Activated CD4-positive, CD25-positive, alpha-beta regulatory T cell treated with anti-CD3 and anti-CD28 coated beads, Interleukin-2, amount 50 U/mL, for 16 hours (primary cell): Measurements from ENCODE around the gene PHOSPHO1.
"Not testable (repeated sequence)": the region's sequence is repeated elsewhere in the genome, so short reads cannot be mapped to it uniquely, and the experiment has no call there.

ENCODE experiments used
- DNase-seq: peaks from one replicate; pipeline ENCODE4 v3.0.0-alpha.2; 2020; ENCODE audit warnings: low read depth, low spot score

Gene PHOSPHO1

GRCh38 chr17:49230636-49231562 lies at the start of gene PHOSPHO1:
TSS of gene PHOSPHO1 (minus strand) at chr17:49230787. CDS start at chr17:49226691, 4,096 bp downstream.
- DNase-seq: peak; percentile 59

DNA sequence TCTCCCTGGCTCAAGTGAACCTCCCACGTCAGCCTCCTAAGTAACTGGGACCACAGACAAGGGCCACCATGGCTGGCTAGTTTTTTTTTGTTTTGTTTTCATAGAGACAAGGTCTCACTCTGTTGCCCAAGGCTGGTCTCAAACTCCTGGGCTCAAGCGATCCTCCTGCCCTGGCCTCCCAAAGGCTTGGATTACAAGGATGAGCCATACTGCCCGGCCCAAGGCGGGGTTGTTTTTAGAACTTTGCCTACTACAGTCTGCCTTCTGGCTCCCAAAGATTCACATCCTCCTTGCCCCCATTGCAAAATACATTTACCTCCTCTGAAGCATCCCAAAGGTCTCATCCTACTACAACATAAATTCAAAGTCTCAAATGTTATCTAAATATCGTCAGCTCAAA lies 49.5 kb upstream of the PHOSPHO1 start:
- no peak for DNase-seq

DNA sequence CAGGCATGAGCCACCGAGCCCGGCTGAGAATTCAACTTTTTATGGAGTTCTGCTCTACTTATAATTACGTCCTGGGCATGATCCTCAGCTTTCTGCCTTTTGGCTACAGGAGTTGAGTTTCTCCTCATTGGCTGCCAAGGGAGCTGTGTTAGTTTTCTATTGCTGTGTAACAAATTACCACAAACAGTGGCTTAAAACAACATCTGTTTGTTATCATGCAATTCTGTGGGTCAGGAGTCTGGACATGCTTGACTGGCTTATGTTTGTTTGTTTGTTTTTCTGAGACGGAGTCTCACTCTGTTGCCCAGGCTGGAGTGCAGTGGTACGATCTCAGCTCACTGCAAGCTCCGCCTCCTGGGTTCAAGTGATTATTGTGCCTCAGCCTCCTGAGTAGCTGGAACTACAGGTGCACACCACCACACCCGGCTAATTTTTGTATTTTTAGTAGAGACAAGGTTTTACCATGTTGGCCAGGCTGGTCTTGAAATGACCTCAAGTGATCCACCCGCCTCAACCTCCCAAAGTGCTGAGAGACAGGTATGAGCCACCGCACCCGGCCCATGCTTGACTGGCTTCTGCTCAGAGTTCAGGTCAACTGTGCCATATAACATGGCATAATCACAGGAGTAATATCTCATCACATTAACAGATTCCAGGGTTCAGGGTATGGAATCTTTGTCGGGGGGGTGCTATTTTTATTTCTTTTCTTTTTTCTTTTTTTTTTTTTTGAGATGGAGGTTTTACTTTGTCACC lies 48.9 kb upstream of the PHOSPHO1 start:
- not testable (repeated sequence) for DNase-seq

DNA sequence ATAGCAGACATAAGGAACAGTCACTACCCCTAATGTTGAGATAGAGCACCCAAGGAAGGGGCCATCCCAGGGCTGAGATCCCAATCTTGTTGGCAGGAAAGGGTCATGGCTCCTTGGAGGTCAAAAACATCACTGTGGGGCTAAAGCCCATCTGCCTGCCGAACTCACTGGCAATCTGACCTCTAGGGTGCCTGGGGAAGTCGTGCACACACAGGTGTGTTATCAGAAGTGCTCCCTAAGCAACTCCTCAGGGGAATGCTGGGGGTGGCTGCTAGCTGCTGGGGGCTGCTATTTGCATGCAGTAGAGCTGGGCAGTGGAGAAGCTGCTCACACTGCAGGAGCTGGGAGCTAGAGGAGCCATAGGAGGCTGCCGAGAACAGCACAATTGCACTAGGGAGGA lies 47.5 kb upstream of the PHOSPHO1 start:
- no peak for DNase-seq

DNA sequence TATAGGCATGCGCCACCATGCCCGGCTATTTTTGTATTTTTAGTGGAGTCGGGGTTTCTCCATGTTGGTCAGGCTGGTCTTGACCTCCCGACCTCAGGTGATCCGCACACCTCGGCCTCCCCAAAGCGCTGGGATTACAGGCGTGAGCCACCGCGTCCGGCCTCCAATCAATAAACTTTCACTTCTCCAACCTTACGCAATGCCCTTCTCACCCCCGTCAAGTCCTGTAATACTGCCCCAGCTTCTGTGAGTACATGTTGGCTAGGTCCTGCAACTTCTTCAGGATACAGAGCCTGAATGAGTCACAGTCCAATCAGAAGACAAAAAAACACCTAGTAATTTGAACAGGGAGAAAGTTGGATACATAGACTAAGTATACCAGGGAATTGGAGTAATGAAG lies 47.1 kb upstream of the PHOSPHO1 start:
- DNase-seq: no peak

DNA sequence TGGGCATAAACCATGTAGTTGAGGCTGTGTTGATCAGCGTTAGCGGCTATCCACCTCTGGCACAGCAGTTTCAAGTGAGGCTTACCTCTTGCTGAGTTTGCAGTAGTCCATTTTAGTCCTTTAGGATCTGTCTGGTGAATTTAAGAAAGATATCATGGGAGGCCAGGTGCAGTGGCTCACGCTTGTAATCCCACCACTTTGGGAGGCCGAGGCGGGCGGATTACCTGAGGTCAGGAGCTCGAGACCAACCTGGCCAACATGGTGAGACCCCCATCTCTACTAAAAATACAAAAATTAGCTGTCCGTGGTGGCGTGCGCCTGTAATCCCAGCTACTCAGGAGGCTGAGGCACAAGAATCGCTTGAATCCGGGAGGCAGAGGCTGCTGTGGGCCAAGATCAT lies 45.4 kb upstream of the PHOSPHO1 start:
- DNase-seq: not testable (repeated sequence)

GRCh38 chr17:49269356-49269755 lies 38.8 kb upstream of the PHOSPHO1 start:
- DNase-seq: no peak

DNA sequence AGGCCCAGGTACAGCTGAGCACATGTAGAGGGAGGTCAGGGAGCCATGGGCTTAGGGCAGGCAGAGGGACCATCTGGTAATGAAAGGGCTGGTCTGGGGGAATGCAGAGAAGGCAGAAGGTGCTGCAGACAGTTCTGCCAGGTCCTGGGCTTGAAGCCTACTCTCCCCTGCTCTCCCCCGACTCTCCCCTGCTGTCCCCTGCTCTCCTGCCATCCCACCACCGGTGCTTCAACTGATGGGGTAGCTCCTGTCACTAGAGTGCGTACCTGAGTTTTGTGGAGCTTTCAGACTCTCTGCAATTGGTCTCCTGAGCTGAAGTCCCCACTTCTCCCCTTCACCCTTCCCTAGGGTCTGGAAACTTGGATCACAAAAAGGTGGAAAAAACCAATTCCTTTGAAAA lies 37.3 kb upstream of the PHOSPHO1 start:
- no peak for DNase-seq

GRCh38 chr17:49266233-49266632 lies 35.6 kb upstream of the PHOSPHO1 start:
- DNase-seq: no peak

- DNase-seq: not testable (repeated sequence)
These were observed 31.0 kb upstream of the PHOSPHO1 start for GRCh38 chr17:49261540-49261939.

DNA sequence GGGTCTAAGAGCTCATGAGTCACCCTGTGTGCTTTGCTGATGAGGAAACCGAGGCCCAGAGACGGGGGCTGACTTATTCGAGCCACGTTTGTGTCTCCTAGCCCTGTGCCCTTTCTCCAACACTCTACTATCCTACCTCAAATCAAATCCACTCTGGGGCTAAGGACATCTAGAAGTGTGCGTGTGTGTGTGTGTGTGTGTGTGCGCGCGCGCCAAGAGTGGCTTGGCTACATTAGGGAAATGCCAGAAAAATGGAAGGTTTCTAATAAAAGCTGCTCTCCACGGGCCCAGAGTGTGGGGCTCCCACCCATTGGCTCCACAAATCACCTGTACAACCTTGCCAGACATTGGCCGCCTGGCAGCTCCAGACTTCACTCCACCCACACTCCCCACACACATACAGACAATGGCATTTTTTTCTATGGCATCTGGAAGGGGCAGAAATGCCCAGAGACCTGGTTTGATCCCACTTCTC lies 30.3 kb upstream of the PHOSPHO1 start:
- DNase-seq: no peak

DNA sequence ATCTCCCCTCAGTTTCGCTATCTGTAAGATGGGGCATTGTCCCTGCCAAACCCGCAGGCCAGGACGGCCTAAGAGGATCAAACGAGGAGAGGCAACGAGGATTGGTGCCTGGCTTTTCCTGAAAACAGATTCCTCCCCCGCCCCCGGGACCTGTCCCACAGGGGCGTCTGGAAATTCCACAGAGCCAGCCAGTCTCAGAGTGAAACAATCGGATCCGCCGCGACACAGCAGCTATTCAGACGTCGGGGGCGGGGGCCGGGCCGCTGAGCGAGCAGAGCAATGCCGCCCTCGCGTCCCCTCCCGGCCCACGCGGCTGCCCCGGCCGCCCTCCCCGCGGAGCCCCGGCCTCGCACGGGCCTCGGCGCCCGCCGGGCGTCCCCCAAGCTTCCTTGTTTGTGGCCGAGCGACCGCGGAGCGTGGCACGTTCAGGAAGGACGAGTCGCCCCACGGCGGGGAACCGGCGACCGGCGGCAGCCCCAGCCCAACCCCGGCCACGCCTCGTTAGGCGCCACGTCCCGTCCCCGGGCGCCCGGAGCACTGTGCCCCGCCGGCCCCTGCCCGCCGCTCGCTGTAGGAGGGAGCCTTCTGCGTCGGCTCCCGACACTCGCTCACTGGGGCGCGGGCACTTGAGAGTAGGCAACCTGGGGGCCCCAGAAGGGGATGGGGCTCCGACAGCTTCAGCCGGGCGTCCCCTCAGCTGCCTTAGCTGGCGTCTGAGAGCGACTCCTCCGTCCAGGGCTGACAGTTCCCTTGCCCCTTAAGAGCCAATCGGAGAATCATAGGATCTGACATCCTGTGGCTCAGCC lies 29.6 kb upstream of the PHOSPHO1 start:
- peak; percentile 10 for DNase-seq

GRCh38 chr17:49259663-49260010 lies 29.1 kb upstream of the PHOSPHO1 start:
- DNase-seq: no peak

DNA sequence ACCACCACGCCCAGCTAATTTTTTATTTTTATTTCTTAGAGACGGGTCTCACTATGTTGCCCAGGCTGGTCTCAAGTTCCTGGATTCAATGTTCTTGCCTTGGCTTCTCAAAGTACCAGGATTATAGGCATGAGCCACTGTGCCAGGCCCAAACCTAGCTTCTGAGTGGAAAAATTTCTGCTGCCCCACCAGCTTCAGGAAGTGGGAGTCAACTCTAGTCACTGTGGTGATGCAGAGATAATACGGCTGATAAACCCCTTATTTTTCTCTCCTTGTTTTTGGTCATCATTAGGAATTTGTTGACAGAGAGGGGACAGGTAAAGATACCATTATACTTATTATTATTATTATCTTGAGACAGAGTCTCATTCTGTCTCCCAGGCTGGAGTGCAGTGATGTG lies 27.8 kb upstream of the PHOSPHO1 start:
- no peak for DNase-seq

DNA sequence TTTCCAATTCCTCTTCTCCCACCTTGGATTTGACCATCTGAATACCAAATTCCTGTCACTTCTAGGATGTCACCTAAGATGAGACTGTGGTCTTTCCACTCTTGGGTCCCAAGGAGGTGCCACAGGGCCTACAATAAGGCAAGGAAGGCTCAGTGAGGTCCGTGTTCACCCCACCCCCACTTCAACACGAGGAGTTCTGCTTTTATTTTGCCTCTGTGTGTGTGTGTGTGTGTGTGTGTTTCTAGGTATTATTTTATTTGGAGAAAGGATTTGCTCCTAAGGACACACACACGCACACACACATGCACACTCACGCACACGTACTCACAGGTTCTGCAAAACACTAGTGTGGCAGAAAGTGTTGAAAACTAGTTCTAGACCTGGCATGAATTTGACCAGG lies 24.5 kb upstream of the PHOSPHO1 start:
- DNase-seq: no peak

DNA sequence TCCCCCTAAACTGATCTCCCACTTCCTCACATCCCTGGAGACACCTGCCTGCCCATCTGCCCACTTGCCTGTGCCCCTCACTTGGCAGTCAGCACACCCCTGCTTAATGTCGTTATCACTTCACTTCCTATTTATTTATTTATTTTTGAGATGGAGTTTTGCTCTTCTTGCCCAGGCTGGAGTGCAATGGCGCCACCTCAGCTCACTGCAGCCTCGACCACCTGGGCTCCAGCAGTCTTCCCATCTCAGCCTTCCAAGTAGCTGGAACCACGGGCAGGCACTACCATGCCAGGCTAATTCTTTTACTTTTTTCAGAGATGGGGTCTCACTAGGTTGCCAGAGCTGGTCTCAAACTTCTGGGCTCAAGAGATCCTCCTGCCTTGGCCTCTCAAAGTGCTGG lies 23.5 kb upstream of the PHOSPHO1 start:
- no peak for DNase-seq

DNA sequence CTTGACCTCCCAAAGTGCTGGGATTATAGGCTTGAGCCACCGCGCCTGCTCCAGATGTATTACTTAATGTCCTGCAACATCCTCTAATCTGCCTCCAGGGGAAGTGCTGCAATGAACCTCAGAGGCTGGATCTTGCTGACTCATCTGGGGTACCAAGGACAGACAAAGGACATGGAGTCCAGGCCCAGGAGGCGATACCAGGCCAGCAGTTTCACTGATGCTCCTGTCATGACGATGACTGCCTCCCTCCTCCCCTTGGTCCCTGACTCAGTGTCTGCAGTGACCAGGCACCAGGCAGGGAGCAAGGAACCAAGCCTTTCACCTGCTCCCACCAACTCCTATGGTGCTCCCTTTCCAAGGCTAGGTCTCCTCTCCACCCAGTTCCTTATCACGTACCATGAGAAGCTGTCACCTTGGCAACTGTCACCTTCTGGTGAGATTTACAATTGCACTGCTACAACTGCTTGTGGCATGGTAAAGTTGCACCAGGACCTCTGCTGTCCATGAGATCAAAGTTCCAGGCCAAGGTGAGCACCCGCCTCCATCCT lies 21.6 kb upstream of the PHOSPHO1 start:
- no peak for DNase-seq

- no peak for DNase-seq
These were observed 19.4 kb upstream of the PHOSPHO1 start for GRCh38 chr17:49249890-49250522.

- DNase-seq: no peak
These were observed 18.8 kb upstream of the PHOSPHO1 start for GRCh38 chr17:49249292-49249794.

DNA sequence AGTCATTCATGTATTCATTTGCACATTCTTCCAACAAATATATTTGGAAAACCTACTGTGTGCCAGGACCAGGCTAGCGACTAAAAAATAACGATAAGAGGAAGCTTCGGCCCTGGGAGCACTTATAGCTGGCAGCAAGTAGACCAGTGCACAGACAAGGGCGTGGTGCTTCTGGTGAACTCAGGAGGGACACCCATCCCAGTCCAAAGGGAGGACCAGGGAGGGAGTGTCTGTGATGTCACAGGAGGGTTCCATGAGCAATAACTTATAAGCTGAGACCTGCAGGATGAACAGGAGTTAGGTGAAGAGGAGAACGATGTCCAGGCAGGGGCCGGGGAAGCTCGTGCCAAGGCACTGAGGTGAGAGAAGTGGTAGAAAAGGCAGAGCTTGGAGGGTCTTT lies 17.4 kb upstream of the PHOSPHO1 start:
- DNase-seq: no peak

DNA sequence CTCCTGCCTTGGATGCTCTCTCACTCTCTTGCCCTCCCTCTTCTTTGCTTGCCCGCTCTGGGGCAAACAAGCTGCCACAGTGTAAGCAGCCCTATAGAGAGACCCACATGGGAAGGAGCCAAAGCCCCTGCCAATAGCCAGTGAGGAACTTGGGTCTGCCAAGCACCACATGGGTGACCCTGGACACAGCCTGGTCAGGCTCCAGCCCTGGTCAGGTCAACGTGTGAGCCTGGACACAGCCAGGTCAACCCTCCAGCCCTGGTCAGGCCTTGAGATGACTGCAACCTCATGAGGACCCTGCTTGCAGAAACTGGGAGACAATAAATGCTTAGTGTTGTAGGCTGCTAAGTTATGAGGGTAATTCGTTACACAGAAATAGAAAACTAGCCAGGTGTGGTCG lies 14.3 kb upstream of the PHOSPHO1 start:
- DNase-seq: no peak
